Peyer's patch (tissue), 4 donors: ENCODE measurements around the gene NOTCH4.

ENCODE experiments used
- CTCF ChIP-seq, 6 experiments: fragments of 450-650 bp in 4 of 6; fragments of 200-600 bp in 2 of 6; sonication (generic) in 1 of 6; IDR thresholded peaks; one replicate each; pipeline ENCODE4 v1.5.1; 2017 to 2019; ENCODE audit warnings: antibody characterized with exemption in 6 of 6, mild to moderate bottlenecking in 3 of 6, moderate library complexity in 1 of 6
- POLR2A ChIP-seq, 2 donors: fragments of 450-650 bp; IDR thresholded peaks; one replicate each; pipeline ENCODE4 v1.5.1; 2017; ENCODE audit warnings: antibody characterized with exemption in 2 of 2, mild to moderate bottlenecking in 2 of 2, moderate library complexity in 2 of 2

GRCh38 chr6:32149092-32149755 lies 74.6 kb downstream of the NOTCH4 start:
- no peak for TF ChIP-seq CTCF (IDR thresholded peaks at IDR 0.05)
- TF ChIP-seq POLR2A (IDR thresholded peaks at IDR 0.05) = no peak
